HG02885 (cell line): ENCODE data around the gene IER5L.
A peak's percentile ranks its signal among the peaks of the same experiment; 100 is the strongest.

ENCODE experiments used
- ATAC-seq: cut with Tn5 transposase; IDR thresholded peaks from one replicate; pipeline ENCODE4 v1.9.1; 2021; ENCODE audit warnings: mild to moderate bottlenecking; ENCODE audit not compliant: unreplicated experiment, poor library complexity

IER5L gene

DNA sequence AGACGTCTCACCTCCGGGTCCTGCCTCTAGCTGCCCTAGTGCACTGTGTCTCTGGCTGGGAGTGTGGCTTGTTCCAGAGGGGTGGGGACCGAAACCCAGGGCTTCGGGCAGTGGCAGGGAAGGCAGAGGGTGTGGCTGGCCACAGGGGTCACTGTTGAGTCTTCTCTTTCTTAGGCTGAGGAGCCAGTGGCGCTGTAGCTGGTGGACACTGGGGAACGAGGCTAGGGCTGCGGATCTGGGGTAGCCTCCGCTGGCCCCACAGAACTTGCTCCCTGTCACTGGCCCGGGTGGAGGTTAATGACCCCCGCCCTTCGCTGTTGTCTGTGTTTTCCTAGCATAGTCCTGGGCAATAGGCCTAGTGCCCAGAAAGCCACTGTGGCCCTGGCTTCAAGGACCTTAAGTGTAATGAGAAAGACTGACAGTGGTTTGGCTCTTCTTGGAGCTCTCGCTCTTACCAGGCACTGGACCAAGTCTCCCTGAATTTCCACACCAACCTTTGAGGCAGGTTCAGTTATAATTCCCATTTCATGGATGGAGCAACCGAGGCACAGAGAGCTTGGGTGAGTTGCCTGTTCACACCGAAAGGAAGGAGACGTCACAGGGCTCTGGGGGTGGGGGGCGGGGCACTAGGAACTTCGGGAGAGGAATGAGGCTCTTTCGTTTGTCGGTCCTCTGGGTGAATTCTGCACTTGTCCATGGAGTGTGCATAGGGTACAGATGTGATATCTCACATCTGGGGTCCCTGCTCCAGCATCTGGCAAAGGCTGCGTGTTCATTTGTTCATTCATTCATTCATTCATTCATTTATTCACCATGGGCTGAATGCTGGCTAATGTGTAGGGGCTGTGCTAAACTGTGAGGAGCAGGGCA is 4.8 kb upstream of the IER5L start:
- no peak for ATAC-seq

GRCh38 chr9:129182122-129182521 is 4.1 kb upstream of the IER5L start:
- no peak for ATAC-seq

GRCh38 chr9:129181246-129181645 is 3.2 kb upstream of the IER5L start:
- no peak for ATAC-seq

- ATAC-seq, result no peak
Measured at GRCh38 chr9:129178568-129179382, 714 bp upstream of the IER5L start.

GRCh38 chr9:129177443-129177790 is 644 bp downstream of the IER5L start:
- peak; percentile 26 for ATAC-seq

DNA sequence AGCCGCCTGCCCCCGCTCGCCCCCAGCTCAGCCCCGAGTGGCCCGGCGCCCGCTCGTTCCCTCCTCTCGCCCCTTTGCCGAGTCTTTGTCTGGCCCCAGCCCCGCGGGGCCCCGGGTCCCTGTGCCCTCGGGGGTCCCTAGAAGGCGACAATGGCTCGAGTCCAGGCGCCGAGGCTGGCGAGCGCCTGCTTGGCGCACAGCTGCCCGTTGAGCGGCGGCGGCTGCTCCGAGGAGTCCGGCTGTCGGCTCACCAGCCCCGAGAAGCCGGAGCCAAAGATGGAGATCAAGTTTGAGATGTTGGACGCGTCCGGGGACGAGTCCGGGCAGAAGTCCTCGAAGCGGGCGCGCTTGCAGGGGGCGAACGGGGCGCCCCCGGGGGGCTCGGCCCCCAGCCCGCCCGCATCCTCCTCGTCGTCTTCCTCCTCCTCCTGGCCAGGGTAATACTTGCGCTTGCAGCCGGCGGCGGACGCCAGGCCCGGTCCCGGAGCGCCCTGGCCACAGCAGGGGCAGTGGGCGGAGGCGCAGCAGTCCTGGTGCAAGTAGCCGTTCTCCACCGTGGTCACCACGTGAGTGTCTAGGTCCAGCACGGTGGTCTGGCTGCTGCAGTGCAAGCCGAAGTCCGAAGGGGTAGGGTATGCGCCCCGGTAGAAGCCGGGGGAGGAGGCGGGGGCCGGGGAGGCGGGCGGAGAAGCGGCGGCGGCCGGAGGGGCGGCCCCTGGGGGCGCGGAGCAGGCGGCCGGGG is 1.2 kb downstream of the IER5L start:
- no peak for ATAC-seq

GRCh38 chr9:129175825-129176633 is 2.0 kb downstream of the IER5L start:
- ATAC-seq, result no peak

DNA sequence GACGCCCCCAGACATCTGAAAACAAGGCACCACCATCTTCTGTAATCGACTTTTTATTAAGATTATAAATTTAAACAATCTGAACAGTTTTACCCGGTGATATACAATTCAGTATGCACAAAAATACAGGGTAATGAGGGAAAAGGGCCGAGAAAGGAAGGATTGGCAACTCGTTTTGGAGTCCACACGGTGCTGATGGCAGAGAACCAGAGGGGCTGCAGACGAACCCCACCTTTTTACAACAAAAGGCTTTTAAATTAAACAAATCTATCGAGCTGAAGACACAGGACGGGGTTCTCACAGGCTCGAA is 2.6 kb downstream of the IER5L start:
- no peak for ATAC-seq

DNA sequence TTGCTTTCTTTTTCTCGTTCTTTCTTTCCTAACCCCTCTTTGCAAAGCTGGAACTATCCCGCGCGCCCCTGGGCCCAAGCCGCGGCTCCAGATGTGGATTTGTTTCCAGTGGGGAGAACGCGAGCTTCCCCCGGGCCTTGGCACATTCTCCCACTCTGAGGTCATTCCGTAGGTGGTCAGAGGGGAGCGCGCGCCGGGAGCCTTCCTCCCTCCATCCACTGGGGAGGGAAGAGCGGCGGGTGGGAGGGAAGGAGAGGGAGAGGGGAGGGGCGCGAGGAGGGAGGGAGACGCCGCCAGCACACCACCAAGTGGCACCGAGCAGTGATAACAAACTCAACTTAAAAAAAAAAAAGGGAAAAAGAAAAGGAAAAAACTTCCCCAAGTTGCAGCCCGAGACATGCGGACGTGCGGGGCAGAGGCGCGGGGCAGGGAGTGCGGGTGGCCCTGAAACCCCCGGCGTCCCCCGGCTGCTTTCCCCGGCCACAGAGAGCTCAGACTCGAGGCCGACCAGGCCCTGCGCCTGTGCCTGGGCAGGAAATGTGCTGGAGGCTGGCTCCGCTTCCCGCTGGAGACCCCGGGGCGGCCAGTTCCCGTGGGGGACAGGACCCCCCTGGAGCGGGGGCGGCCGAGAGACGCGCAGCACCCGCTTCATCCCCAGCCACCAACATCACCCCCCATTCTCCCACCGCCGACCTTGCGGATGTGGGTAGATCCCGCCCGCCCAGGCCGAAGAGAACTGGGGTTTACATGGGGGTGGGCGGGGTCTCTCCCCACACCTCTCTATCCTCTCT is 3.1 kb downstream of the IER5L start:
- no peak for ATAC-seq

- ATAC-seq, result no peak
Measured at GRCh38 chr9:129174102-129174723, 3.8 kb downstream of the IER5L start.

GRCh38 chr9:129173296-129174101 is 4.6 kb downstream of the IER5L start:
- ATAC-seq, result no peak

- ATAC-seq, result no peak
Measured at GRCh38 chr9:129172816-129173215, 5.2 kb downstream of the IER5L start.

DNA sequence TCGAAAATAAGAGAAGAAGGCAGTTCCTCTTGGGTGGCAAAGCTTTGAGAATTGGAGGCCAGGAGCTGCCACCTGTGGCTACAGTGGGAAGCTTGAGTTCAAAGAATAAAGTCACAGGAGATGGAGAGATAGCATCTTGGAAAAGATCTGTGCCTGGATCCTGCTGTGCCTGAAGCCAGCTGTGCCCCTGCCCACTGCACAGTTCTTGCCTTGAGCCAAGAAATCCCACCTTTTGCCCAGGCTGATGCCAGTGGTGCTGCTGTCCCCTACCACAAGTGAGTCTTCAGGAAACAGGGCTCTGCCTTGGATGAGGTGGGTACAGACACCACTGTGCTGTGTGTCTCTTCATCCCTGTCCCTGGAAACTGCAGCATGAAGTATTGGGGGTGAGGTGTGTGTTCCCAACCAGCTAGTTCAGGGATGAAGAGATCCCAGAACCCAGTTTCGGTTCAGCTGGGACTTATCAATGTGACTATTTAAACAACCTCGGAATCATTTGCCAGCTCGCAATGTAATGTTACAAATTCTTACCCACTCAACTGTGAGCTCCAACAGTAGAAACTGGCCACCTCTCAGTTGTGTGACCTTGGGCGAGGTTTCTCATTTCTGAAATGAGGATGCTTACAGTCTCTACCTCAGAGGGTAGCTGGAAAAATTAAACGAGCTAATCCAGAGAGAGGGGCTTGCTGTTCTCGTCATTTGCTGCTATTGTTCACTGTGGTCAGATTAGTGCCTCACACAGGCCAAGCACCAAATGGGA is 5.9 kb downstream of the IER5L start:
- ATAC-seq, result no peak

GRCh38 chr9:129170229-129170628 is 7.8 kb downstream of the IER5L start:
- ATAC-seq, result no peak

DNA sequence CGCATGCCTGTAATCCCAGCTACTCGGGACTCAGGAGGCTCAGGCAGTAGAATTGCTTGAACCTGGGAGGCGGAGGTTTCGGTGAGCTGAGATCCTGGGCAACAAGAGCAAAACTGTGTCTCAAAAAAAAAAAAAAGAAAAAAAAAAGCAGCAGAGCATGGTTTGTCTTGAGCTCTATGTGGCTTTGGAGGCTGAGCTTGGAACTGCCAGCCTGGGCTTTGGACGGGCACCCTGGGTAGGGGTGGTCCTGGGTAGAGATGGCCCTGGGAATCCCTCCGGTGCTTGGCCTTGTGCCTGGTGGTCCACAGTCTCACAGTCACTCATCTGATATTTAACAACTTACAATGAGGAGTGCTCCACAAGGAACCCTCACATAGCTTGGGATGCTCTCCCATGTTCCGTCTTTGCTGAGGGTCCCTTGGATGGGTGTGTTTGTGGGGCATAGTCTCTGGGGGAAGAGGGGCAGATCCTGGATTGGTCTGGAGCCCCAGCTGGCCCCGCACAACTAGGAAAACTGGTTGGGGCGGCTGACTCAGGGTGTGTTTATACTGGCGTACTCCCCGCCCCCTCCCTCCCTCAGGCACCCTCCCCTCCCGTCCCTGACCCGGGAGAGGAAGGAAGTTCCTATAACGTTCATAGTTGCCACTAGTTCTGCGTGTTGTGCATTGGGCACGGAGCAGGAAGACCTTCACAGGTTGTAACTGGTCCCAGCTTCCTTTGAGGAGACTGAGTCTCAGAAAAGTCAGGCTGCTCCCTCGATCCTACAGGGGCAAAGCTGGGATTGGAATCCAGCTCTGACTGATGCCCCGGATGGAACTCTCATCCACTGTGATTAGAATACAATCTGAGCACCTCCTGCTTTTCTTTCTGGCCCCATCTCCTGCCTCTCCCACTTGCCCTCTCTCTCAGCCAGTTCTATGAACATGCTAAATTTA is 11.2 kb downstream of the IER5L start:
- ATAC-seq, result no peak

- no peak for ATAC-seq
Measured at GRCh38 chr9:129165198-129165597, 12.9 kb downstream of the IER5L start.
